ENCODE data around the gene SORCS1.

The SORCS1 gene

DNA sequence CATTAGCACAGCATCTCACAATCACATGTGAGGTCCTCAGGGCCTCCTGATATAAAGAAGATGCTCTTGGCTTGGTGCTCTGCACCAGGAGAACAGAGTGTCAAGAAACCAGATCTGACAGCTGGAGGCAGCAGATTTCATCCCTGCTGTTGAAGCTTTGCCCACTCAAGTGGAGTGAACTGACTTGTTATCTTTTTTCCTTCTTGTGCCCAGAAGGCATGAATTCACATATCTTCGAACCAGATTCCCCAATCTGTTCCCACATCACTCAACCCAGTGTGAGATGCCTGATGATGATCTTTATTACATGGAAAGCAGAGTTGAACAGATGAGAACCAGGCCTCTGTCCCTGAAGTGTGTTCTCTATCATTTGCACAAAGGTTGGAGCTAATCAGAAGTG lies 521.0 kb downstream of the SORCS1 start:
- DNase-seq: no peak
- Histone ChIP-seq H3K4me3 (ENCODE audit: low read length) (no peak overlapping the region), H2AFZ (ENCODE audit: low read length) (no peak overlapping the region), H3K9me2 (replicated peaks; ENCODE audit: insufficient read depth, low read length) (no peaks in the 10 kb centered on the region), H3K27ac (ENCODE audit: low read length) (no peak overlapping the region), H3K79me2 (ENCODE audit: low read length) (no peaks in the 10 kb centered on the region), H3F3A (ENCODE audit: insufficient read depth, low read length) (no peaks in the 10 kb centered on the region; the same call in 1 of the 2 replicates), H3K9me3 (replicated peaks; ENCODE audit: insufficient read depth, low read length) (no peaks in the 10 kb centered on the region), H3K4me2 (ENCODE audit: low read depth, low read length) (no peak overlapping the region), H3K27me3 (replicated peaks; ENCODE audit: insufficient read depth, low read length) (no peaks in the 10 kb centered on the region), H3K9ac (ENCODE audit: low read length) (no peak overlapping the region), H4K20me1 (ENCODE audit: insufficient read depth, low read length) (no peaks in the 10 kb centered on the region), H3K36me3 (replicated peaks; ENCODE audit: insufficient read depth, low read length) (no peaks in the 10 kb centered on the region), H3K4me1 (ENCODE audit: low read length) (no peaks in the 10 kb centered on the region)
- no peak for TF ChIP-seq EZH2phosphoT487 (IDR thresholded peaks at IDR 0.05; ENCODE audit: low read length)
- no peak for TF ChIP-seq EZH2 (optimal IDR thresholded peaks at IDR 0.05; ENCODE audit: low read depth, low read length)
- TF ChIP-seq, protein P1, sequence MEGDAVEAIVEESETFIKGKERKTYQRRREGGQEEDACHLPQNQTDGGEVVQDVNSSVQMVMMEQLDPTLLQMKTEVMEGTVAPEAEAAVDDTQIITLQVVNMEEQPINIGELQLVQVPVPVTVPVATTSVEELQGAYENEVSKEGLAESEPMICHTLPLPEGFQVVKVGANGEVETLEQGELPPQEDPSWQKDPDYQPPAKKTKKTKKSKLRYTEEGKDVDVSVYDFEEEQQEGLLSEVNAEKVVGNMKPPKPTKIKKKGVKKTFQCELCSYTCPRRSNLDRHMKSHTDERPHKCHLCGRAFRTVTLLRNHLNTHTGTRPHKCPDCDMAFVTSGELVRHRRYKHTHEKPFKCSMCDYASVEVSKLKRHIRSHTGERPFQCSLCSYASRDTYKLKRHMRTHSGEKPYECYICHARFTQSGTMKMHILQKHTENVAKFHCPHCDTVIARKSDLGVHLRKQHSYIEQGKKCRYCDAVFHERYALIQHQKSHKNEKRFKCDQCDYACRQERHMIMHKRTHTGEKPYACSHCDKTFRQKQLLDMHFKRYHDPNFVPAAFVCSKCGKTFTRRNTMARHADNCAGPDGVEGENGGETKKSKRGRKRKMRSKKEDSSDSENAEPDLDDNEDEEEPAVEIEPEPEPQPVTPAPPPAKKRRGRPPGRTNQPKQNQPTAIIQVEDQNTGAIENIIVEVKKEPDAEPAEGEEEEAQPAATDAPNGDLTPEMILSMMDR (IDR thresholded peaks at IDR 0.05; ENCODE audit: low read length): no peak

DNA sequence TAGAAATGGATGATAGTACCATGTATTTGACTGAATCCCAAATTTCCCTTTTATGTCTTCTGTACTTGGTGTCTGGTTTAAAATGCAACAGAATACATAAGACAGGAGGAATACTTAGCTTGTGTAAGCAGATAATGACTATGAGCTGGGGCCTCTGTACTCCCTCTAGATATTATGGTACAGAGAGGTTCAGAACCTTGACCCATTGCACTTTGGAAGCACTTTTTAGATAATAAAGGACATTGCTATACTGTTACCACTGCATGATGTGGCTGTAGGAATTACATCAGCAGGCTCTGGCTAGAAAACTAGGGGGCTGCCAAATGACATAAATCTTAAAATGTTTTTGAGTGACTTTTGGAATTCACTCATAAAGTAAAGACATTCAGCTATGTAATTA lies 526.6 kb downstream of the SORCS1 start:
- Histone ChIP-seq H3K79me2 (ENCODE audit: low read length) (no peaks in the 10 kb centered on the region), H3K4me3 (ENCODE audit: low read length) (no peak overlapping the region), H3K27ac (ENCODE audit: low read length) (no peak overlapping the region), H4K20me1 (ENCODE audit: insufficient read depth, low read length) (no peaks in the 10 kb centered on the region), H3K36me3 (replicated peaks; ENCODE audit: insufficient read depth, low read length) (no peaks in the 10 kb centered on the region), H3K4me2 (ENCODE audit: low read depth, low read length) (no peak overlapping the region), H3K9me3 (replicated peaks; ENCODE audit: insufficient read depth, low read length) (no peaks in the 10 kb centered on the region), H2AFZ (ENCODE audit: low read length) (no peak overlapping the region), H3K4me1 (ENCODE audit: low read length) (no peaks in the 10 kb centered on the region), H3K9me2 (replicated peaks; ENCODE audit: insufficient read depth, low read length) (no peaks in the 10 kb centered on the region), H3F3A (ENCODE audit: insufficient read depth, low read length) (no peaks in the 10 kb centered on the region), H3K27me3 (replicated peaks; ENCODE audit: insufficient read depth, low read length) (no peaks in the 10 kb centered on the region), H3K9ac (ENCODE audit: low read length) (no peak overlapping the region)
- no peak for TF ChIP-seq EZH2phosphoT487 (IDR thresholded peaks at IDR 0.05; ENCODE audit: low read length)
- DNase-seq: no peak

DNA sequence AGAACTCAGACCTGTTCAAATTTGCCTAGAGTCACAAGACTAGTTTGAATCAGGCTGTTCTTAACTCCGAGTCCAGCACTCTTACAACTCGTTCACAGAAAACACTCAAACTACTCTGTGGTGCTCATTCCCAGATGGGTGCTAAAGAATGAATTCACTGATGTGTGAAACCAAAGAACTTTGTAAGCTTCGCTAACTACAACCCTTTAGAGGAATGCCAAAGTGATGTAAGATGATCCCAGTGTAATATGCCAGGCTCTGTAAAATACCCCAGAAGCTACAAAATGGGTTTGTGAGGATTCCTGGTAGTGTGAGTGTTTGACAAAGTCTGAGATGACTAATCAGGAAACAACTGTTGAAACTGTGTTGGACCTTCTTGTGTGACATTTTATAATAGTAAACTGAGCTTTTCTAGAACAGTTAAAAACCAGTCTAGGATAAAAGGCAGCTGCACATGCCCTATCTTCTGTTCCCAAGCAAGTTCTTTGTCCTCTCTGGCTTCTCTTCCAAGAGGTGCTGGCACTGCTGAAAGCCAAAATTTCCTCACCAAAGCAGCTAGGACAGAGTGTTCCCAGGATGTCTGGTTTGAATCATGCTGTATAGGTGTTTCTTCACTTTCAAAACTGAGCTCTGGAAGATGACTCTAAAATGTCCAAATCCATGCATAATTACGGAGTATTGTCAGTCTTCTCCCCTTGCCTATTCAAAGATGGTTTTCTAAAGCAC lies 527.6 kb downstream of the SORCS1 start:
- no peaks in the 10 kb centered on the region for H3K9me3 ChIP-seq (replicated peaks; ENCODE audit: insufficient read depth, low read length)
- no peak overlapping the region for H3K9ac ChIP-seq (ENCODE audit: low read length)
- H3K79me2 ChIP-seq (ENCODE audit: low read length): no peaks in the 10 kb centered on the region
- no peaks in the 10 kb centered on the region for H3F3A ChIP-seq (ENCODE audit: insufficient read depth, low read length)
- no peaks in the 10 kb centered on the region for H3K27me3 ChIP-seq (replicated peaks; ENCODE audit: insufficient read depth, low read length)
- H3K9me2 ChIP-seq (replicated peaks; ENCODE audit: insufficient read depth, low read length): no peaks in the 10 kb centered on the region
- H3K27ac ChIP-seq (ENCODE audit: low read length): no peak overlapping the region
- no peak overlapping the region for H3K4me2 ChIP-seq (ENCODE audit: low read depth, low read length)
- no peaks in the 10 kb centered on the region for H3K36me3 ChIP-seq (replicated peaks; ENCODE audit: insufficient read depth, low read length)
- H3K4me1 ChIP-seq (ENCODE audit: low read length): no peaks in the 10 kb centered on the region
- H4K20me1 ChIP-seq (ENCODE audit: insufficient read depth, low read length): no peaks in the 10 kb centered on the region
- TF ChIP-seq, protein P1 (IDR thresholded peaks at IDR 0.05; ENCODE audit: low read length): no peak
- no peak for TF ChIP-seq EZH2phosphoT487 (IDR thresholded peaks at IDR 0.05; ENCODE audit: low read length)
- no peak for TF ChIP-seq EZH2 (optimal IDR thresholded peaks at IDR 0.05; ENCODE audit: low read depth, low read length)
- no peak overlapping the region for H2AFZ ChIP-seq (ENCODE audit: low read length)
- DNase-seq: no peak
- no peak overlapping the region for H3K4me3 ChIP-seq (ENCODE audit: low read length)

DNA sequence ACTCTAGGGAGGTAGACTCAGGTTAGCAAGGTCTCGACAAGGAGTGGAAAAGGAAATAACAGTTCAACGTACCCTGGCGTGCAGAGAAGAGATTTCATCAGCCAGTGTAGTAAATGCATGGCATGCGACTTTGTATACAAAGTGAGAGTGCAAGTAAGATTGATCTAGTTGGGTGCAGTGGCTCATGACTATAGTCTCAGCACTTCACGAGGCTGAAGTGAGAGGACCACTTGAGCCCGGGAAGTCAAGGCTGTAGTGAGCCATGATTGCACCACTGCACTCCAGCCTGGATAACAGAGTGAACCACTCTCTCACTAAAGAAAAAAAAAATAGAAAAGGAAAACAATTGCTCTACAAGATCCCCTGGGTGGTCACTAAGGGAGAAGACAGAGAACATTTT lies 528.6 kb downstream of the SORCS1 start:
- Histone ChIP-seq H3K36me3 (replicated peaks; ENCODE audit: insufficient read depth, low read length) (no peaks in the 10 kb centered on the region), H3K27ac (ENCODE audit: low read length) (no peak overlapping the region), H3K4me3 (ENCODE audit: low read length) (no peak overlapping the region), H3K9ac (ENCODE audit: low read length) (no peak overlapping the region), H3K79me2 (ENCODE audit: low read length) (no peaks in the 10 kb centered on the region), H3K27me3 (replicated peaks; ENCODE audit: insufficient read depth, low read length) (no peaks in the 10 kb centered on the region), H2AFZ (ENCODE audit: low read length) (no peak overlapping the region), H3K4me2 (ENCODE audit: low read depth, low read length) (no peak overlapping the region), H4K20me1 (ENCODE audit: insufficient read depth, low read length) (no peaks in the 10 kb centered on the region), H3K4me1 (ENCODE audit: low read length) (no peaks in the 10 kb centered on the region), H3K9me2 (replicated peaks; ENCODE audit: insufficient read depth, low read length) (no peaks in the 10 kb centered on the region), H3F3A (ENCODE audit: insufficient read depth, low read length) (no peaks in the 10 kb centered on the region), H3K9me3 (replicated peaks; ENCODE audit: insufficient read depth, low read length) (no peaks in the 10 kb centered on the region)
- TF ChIP-seq, protein P1 (IDR thresholded peaks at IDR 0.05; ENCODE audit: low read length): no peak
- no peak for TF ChIP-seq EZH2phosphoT487 (IDR thresholded peaks at IDR 0.05; ENCODE audit: low read length)
- no peak for TF ChIP-seq EZH2 (optimal IDR thresholded peaks at IDR 0.05; ENCODE audit: low read depth, low read length)
- no peak for DNase-seq
